Measurements from ENCODE around the gene NPAS3.

DNA sequence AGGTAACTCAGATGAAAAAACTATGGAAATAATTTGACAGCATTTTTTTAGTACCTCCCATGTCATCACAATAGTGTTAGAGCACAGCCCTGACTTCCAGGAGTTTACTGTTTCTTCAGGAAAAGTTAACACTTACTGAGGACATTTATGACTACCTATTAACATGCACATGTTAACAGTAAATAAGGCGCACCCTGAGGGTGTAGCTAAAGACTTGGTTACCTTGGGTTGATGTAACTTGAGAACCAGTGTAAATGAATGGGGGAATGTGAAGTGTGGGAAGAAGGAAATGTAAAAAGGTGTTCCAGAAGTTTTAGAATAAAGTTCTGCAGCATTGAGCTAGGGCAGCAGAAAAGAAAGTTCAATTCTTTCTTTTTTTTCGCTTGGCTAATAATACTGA is 646.0 kb downstream of the NPAS3 start:
- TF ChIP-seq POLR2AphosphoS5 (IDR thresholded peaks at IDR 0.05; ENCODE audit: borderline replicate concordance, low read depth, low read length) (no peak), EZH2 (IDR thresholded peaks at IDR 0.05) (no peak), FOXP2 (optimal IDR thresholded peaks at IDR 0.05; ENCODE audit: control extremely low read depth, extremely low read length, insufficient read depth) (no peak)
